ENCODE measurements around the gene ROM1.

ROM1 gene

GRCh38 chr11:62588966-62589637 is 24.0 kb upstream of the ROM1 start:
- no peak for DNase-seq (ENCODE audit: low read depth)

GRCh38 chr11:62591448-62592145 is 21.5 kb upstream of the ROM1 start, which contains the start of gene TUT1:
Gene TUT1 (minus strand): TSS chr11:62591523. CDS start chr11:62591485, 38 bp downstream.
- DNase-seq (ENCODE audit: low read depth), result peak; percentile 98

- DNase-seq (ENCODE audit: low read depth), result no peak
These were observed 20.8 kb upstream of the ROM1 start for GRCh38 chr11:62592146-62592815.

- no peak for DNase-seq (ENCODE audit: low read depth)
These were observed 20.1 kb upstream of the ROM1 start for GRCh38 chr11:62592989-62593421.

GRCh38 chr11:62593434-62594044 is 19.5 kb upstream of the ROM1 start:
- peak; percentile 54 for DNase-seq (ENCODE audit: low read depth)

GRCh38 chr11:62595124-62595523 is 17.9 kb upstream of the ROM1 start:
- DNase-seq (ENCODE audit: low read depth), result no peak

- DNase-seq (ENCODE audit: low read depth), result peak; percentile 98
These were observed 13.9 kb upstream of the ROM1 start for GRCh38 chr11:62599069-62599696.

- DNase-seq (ENCODE audit: low read depth), result no peak
These were observed 13.2 kb upstream of the ROM1 start for GRCh38 chr11:62599901-62600300.

- DNase-seq (ENCODE audit: low read depth), result no peak
These were observed 12.5 kb upstream of the ROM1 start for GRCh38 chr11:62600367-62601121.

GRCh38 chr11:62601122-62601371 is 12.0 kb upstream of the ROM1 start:
- DNase-seq (ENCODE audit: low read depth), result no peak

- DNase-seq (ENCODE audit: low read depth), result peak; percentile 91
These were observed 11.5 kb upstream of the ROM1 start, which contains the start of gene MTA2 for GRCh38 chr11:62601372-62602140. Gene MTA2 (minus strand): TSS chr11:62601865. CDS start chr11:62601450, 415 bp downstream.

GRCh38 chr11:62602141-62603071 is 10.7 kb upstream of the ROM1 start:
- peak; percentile 44 for DNase-seq (ENCODE audit: low read depth)

- no peak for DNase-seq (ENCODE audit: low read depth)
These were observed 10.0 kb upstream of the ROM1 start for GRCh38 chr11:62603072-62603408.

- no peak for DNase-seq (ENCODE audit: low read depth)
These were observed 9.2 kb upstream of the ROM1 start for GRCh38 chr11:62603776-62604299.

- DNase-seq (ENCODE audit: low read depth), result no peak
These were observed 8.5 kb upstream of the ROM1 start for GRCh38 chr11:62604460-62605120.

- DNase-seq (ENCODE audit: low read depth), result no peak
These were observed 7.6 kb upstream of the ROM1 start for GRCh38 chr11:62605467-62605866.

- DNase-seq (ENCODE audit: low read depth), result no peak
These were observed 7.2 kb upstream of the ROM1 start for GRCh38 chr11:62605902-62606301.

- no peak for DNase-seq (ENCODE audit: low read depth)
These were observed 5.3 kb upstream of the ROM1 start for GRCh38 chr11:62607714-62608113.

- no peak for DNase-seq (ENCODE audit: low read depth)
These were observed 4.3 kb upstream of the ROM1 start for GRCh38 chr11:62608776-62609175.

All from stromal cell of bone marrow (primary cell).